Measurements from ENCODE around the gene PLEKHO2.

GRCh38 chr15:64854041-64854440, 12.3 kb downstream of the PLEKHO2 start:
- no peak for TF ChIP-seq POLR2A (IDR thresholded peaks at IDR 0.05)
- TF ChIP-seq CTCF (IDR thresholded peaks at IDR 0.05 in 4 of 5, conservative IDR thresholded peaks at IDR 0.05 in 1 of 5): no peak
